HepG2 (cell line): Measurements from ENCODE around the gene MORN5. TPM values are rescaled to one million over a fixed set of nuclear protein-coding genes. Genes with fewer than 3 reads are reported as not detected.

Source experiments
- FOSL2 ChIP-seq: sonication (generic); formaldehyde crosslinking; IDR thresholded peaks from 2 replicates; pipeline ENCODE4 v1.4.0; 2020; ENCODE audit warnings: missing genetic modification reagents
- FOXM1 ChIP-seq: sonication (generic); formaldehyde crosslinking; IDR thresholded peaks from 2 replicates; pipeline ENCODE4 v1.5.0; 2020; ENCODE audit warnings: missing genetic modification reagents
- KLF13 ChIP-seq: sonication (generic); formaldehyde crosslinking; IDR thresholded peaks from 2 replicates; pipeline ENCODE4 v1.4.0; 2020; ENCODE audit warnings: mild to moderate bottlenecking, missing genetic modification reagents
- KLF15 ChIP-seq: sonication (generic); formaldehyde crosslinking; IDR thresholded peaks from 2 replicates; pipeline ENCODE4 v1.8.1; 2023; ENCODE audit warnings: borderline replicate concordance, mild to moderate bottlenecking, inconsistent platforms, missing genetic modification reagents, mixed read lengths
- MAFF ChIP-seq: IDR thresholded peaks from 2 replicates; pipeline ENCODE4 v1.6.1; 2011; ENCODE audit warnings: low read depth, low read length, improper control_type of control experiment
- MAZ ChIP-seq, 2 experiments: sonication (generic) in 1 of 2; formaldehyde crosslinking in 1 of 2; IDR thresholded peaks; 2 replicates each; pipeline versions ENCODE4 v1.5.0 to v1.6.1; 2012 to 2020; ENCODE audit warnings: low read depth in 2 of 2, mild to moderate bottlenecking in 2 of 2, borderline replicate concordance in 1 of 2, improper control_type of control experiment in 1 of 2, low read length in 1 of 2, missing genetic modification reagents in 1 of 2, moderate library complexity in 1 of 2
- MED1 ChIP-seq: sonication (generic); formaldehyde crosslinking; IDR thresholded peaks from 2 replicates; pipeline ENCODE4 v1.4.0; 2020; ENCODE audit warnings: missing genetic modification reagents
- NFYC ChIP-seq: IDR thresholded peaks from 2 replicates; pipeline ENCODE4 v1.6.1; 2016; ENCODE audit warnings: missing genetic modification reagents, missing compliant biosample characterization
- SMAD3 ChIP-seq: sonication (generic); formaldehyde crosslinking; IDR thresholded peaks from 2 replicates; pipeline ENCODE4 v1.4.0; 2020; ENCODE audit warnings: missing genetic modification reagents
- SP5 ChIP-seq: IDR thresholded peaks from 2 replicates; pipeline ENCODE4 v1.6.1; 2016; ENCODE audit warnings: low read depth, borderline replicate concordance
- SSRP1 ChIP-seq: IDR thresholded peaks from 2 replicates; pipeline ENCODE4 v1.6.1; 2016; ENCODE audit warnings: control low read depth
- STAG1 ChIP-seq: sonication (generic); formaldehyde crosslinking; IDR thresholded peaks from 2 replicates; pipeline ENCODE4 v1.4.0; 2020; ENCODE audit warnings: missing genetic modification reagents
- TOPORS ChIP-seq: sonication (generic); formaldehyde crosslinking; IDR thresholded peaks from 2 replicates; pipeline ENCODE4 v1.8.0; 2023; ENCODE audit warnings: mild to moderate bottlenecking, missing genetic modification reagents
- ZFP37 ChIP-seq: sonication (generic); formaldehyde crosslinking; IDR thresholded peaks from 2 replicates; pipeline ENCODE4 v1.4.0; 2020; ENCODE audit warnings: missing genetic modification reagents, borderline replicate concordance
- ZFP82 ChIP-seq: sonication (generic); formaldehyde crosslinking; IDR thresholded peaks from 2 replicates; pipeline ENCODE4 v1.5.1; 2020; ENCODE audit warnings: mild to moderate bottlenecking, missing genetic modification reagents, borderline replicate concordance
- ZNF816 ChIP-seq: sonication (generic); formaldehyde crosslinking; IDR thresholded peaks from 2 replicates; pipeline ENCODE4 v1.8.0; 2022; ENCODE audit warnings: missing genetic modification reagents, mild to moderate bottlenecking, borderline replicate concordance
- ZNF891 ChIP-seq: sonication (generic); formaldehyde crosslinking; IDR thresholded peaks from 2 replicates; pipeline ENCODE4 v1.5.0; 2020; ENCODE audit warnings: mild to moderate bottlenecking, missing genetic modification reagents
- polyA plus RNA-seq, 8 experiments: library from polyadenylated mRNA; depleted of rRNA in 3 of 8; stranded (reverse) in 7 of 8; unstranded in 1 of 8; fragments of >200 nt; fragmentation: Illumina TruSeq in 4 of 8; extraction: Trizol in 4 of 8; gene quantifications; 2 replicates each; pipeline versions ENCODE4 v1.2.1 to v1.2.3, GENCODE V29; 2011 to 2016; ENCODE audit warnings: low read depth in 4 of 8, missing spikeins in 1 of 8, mixed read lengths in 1 of 8; ENCODE audit not compliant: insufficient read depth in 1 of 8
- total RNA-seq, 5 experiments: library from RNA; depleted of rRNA; stranded (reverse); fragments of >200 nt; fragmentation: Illumina TruSeq; extraction: Trizol; gene quantifications; 2 replicates each; pipeline ENCODE4 v1.2.3, GENCODE V29; 2016; ENCODE audit warnings: low read depth in 1 of 5
- TF ChIP-seq, protein P1 (sequence below), 2 experiments: sonication (generic) in 1 of 2; formaldehyde crosslinking in 1 of 2; IDR thresholded peaks; 2 replicates each; pipeline versions ENCODE4 v1.4.0 to v1.6.1; 2018 to 2020; ENCODE audit warnings: missing genetic modification reagents in 2 of 2, borderline replicate concordance in 1 of 2, low read depth in 1 of 2, mild to moderate bottlenecking in 1 of 2, missing biosample characterization in 1 of 2
- TF ChIP-seq, protein P2 (sequence below): IDR thresholded peaks from 2 replicates; pipeline ENCODE4 v1.6.1; 2016; ENCODE audit warnings: control low read depth
- TF ChIP-seq, protein P3 (sequence below): sonication (generic); formaldehyde crosslinking; IDR thresholded peaks from 2 replicates; pipeline ENCODE4 v1.5.0; 2020; ENCODE audit warnings: missing genetic modification reagents, mild to moderate bottlenecking, borderline replicate concordance
- TF ChIP-seq, protein P4 (sequence below), 2 experiments: sonication (generic) in 1 of 2; formaldehyde crosslinking in 1 of 2; IDR thresholded peaks; 2 replicates each; pipeline versions ENCODE4 v1.5.1 to v1.6.1; 2011 to 2020; ENCODE audit warnings: borderline replicate concordance in 1 of 2, low read depth in 1 of 2, low read length in 1 of 2, mild to moderate bottlenecking in 1 of 2, missing genetic modification reagents in 1 of 2, moderate library complexity in 1 of 2

Gene MORN5
- total and polyA plus RNA-seq, 2 of the 13 experiments (the other 11 are each of a cell fraction or from before 2014, with no cell fraction given) = not detected

DNA sequence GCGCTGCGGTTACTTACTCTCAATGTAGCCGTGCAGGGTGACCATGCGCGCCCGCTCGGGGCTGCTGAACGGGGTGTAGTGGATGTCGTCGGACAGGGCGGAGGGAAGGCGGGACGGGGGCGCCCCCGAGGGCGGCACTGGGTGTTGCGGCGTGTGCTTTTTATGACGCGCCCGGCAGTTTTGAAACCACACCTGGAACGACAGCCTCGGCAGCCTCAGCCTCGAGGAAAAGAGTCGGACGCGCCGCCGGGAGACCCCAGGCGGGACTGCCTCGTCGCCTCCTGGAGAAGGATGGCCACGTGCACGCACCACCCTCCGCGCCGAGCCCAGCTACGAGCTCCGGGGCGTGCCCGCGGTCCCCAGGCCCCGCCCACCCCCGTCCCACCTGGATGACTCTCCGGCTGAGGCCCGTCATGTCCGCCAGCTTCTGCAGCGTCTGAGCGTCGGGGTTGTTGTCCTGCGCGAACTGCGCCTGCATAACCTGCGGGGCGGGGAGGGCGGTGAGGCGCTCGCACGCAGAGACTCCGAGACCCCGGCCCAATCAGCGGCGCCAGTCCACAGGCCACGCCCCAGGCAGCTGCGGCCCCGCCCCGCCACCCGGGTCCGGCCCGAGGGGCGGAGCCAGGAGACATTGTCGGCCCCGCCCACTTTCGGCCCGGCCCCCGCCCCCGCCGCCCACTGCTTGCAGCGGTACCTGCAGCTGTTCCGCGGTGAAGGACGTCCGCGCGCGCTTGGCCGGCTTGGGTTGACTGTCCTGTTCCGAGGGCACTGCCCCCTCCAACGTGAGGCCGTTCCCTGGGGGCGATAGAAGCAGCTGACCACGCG lies 54.1 kb downstream of the MORN5 start (continued):
- TF ChIP-seq, protein P1, sequence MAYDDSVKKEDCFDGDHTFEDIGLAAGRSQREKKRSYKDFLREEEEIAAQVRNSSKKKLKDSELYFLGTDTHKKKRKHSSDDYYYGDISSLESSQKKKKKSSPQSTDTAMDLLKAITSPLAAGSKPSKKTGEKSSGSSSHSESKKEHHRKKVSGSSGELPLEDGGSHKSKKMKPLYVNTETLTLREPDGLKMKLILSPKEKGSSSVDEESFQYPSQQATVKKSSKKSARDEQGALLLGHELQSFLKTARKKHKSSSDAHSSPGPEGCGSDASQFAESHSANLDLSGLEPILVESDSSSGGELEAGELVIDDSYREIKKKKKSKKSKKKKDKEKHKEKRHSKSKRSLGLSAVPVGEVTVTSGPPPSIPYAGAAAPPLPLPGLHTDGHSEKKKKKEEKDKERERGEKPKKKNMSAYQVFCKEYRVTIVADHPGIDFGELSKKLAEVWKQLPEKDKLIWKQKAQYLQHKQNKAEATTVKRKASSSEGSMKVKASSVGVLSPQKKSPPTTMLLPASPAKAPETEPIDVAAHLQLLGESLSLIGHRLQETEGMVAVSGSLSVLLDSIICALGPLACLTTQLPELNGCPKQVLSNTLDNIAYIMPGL (CRISPR knock-in tag; IDR thresholded peaks at IDR 0.05; ENCODE audit: borderline replicate concordance in 1 of 2, low read depth in 1 of 2) = peak in 1 of 2 experiments; percentile 23; a peak in 1 of 4 replicates
- TF ChIP-seq, protein P2, sequence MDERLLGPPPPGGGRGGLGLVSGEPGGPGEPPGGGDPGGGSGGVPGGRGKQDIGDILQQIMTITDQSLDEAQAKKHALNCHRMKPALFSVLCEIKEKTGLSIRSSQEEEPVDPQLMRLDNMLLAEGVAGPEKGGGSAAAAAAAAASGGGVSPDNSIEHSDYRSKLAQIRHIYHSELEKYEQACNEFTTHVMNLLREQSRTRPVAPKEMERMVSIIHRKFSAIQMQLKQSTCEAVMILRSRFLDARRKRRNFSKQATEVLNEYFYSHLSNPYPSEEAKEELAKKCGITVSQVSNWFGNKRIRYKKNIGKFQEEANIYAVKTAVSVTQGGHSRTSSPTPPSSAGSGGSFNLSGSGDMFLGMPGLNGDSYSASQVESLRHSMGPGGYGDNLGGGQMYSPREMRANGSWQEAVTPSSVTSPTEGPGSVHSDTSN (CRISPR knock-in tag) = no peak
- TF ChIP-seq ZFP82 = no peak
- TF ChIP-seq, protein P3, sequence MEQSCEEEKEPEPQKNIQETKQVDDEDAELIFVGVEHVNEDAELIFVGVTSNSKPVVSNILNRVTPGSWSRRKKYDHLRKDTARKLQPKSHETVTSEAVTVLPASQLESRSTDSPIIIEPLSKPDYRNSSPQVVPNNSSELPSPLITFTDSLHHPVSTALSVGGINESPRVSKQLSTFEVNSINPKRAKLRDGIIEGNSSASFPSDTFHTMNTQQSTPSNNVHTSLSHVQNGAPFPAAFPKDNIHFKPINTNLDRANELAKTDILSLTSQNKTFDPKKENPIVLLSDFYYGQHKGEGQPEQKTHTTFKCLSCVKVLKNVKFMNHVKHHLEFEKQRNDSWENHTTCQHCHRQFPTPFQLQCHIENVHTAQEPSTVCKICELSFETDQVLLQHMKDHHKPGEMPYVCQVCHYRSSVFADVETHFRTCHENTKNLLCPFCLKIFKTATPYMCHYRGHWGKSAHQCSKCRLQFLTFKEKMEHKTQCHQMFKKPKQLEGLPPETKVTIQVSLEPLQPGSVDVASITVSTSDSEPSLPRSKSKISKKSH (CRISPR knock-in tag) = peak; percentile 29; the same call in 1 of the 2 replicates
- TF ChIP-seq ZNF816 = no peak
- TF ChIP-seq KLF13 (CRISPR knock-in tag) = no peak
- TF ChIP-seq STAG1 (CRISPR knock-in tag) = no peak
- TF ChIP-seq FOXM1 (CRISPR knock-in tag) = no peak
- peak; percentile 21; the same call in 1 of the 2 replicates for TF ChIP-seq SP5 (CRISPR knock-in tag)
- no peak for TF ChIP-seq SSRP1 (CRISPR knock-in tag)
- 0 out of 2 replicates have a peak, but pooled peaks have one; percentile 35 for TF ChIP-seq KLF15 (CRISPR knock-in tag)
- 0 out of 2 replicates have a peak, but pooled peaks have one; percentile 48 for TF ChIP-seq ZNF891 (CRISPR knock-in tag)
- no peak for TF ChIP-seq SMAD3 (CRISPR knock-in tag)
- TF ChIP-seq FOSL2 (CRISPR knock-in tag) = peak; percentile 10; the same call in 1 of the 2 replicates
- TF ChIP-seq, protein P4, sequence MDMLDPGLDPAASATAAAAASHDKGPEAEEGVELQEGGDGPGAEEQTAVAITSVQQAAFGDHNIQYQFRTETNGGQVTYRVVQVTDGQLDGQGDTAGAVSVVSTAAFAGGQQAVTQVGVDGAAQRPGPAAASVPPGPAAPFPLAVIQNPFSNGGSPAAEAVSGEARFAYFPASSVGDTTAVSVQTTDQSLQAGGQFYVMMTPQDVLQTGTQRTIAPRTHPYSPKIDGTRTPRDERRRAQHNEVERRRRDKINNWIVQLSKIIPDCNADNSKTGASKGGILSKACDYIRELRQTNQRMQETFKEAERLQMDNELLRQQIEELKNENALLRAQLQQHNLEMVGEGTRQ (IDR thresholded peaks at IDR 0.05; ENCODE audit: low read depth, low read length) = no peak
- TF ChIP-seq, protein P4 (CRISPR knock-in tag; IDR thresholded peaks at IDR 0.05; ENCODE audit: borderline replicate concordance) = no peak
- no peak for TF ChIP-seq MAFF
- TF ChIP-seq MAZ (IDR thresholded peaks at IDR 0.05; ENCODE audit: borderline replicate concordance, low read depth, low read length) = no peak; the same call in 1 of the 2 replicates
- peak; percentile 42; the same call in 1 of the 2 replicates for TF ChIP-seq MAZ (CRISPR knock-in tag; IDR thresholded peaks at IDR 0.05; ENCODE audit: low read depth)
- TF ChIP-seq NFYC = 0 out of 2 replicates have a peak, but pooled peaks have one; percentile 10
- no peak for TF ChIP-seq ZFP37 (CRISPR knock-in tag)
- TF ChIP-seq MED1 (CRISPR knock-in tag) = 0 out of 2 replicates have a peak, but pooled peaks have one; percentile 23
- TF ChIP-seq TOPORS (CRISPR knock-in tag) = no peak
